ENCODE results near the gene EVI2B. TPM values are rescaled to one million over a fixed set of nuclear protein-coding genes. Genes with fewer than 3 reads are reported as not detected.

Gene EVI2B
- total RNA-seq, 2 donors from 2014 or later: 14.4 to 18.5 TPM

- Histone ChIP-seq H3K27ac (no peak overlapping the region), H3K4me3 (no peak overlapping the region), H3K4me1 (ENCODE audit: control insufficient read depth in 1 of 2, low read depth in 2 of 2) (no peaks in the 10 kb centered on the region), H3K27me3 (replicated peaks; ENCODE audit: insufficient read depth) (no peaks in the 10 kb centered on the region), H3K36me3 (peaks cover 7% of the 10 kb centered on the region), H3K9me3 (no peaks in the 10 kb centered on the region)
- TF ChIP-seq CTCF (IDR thresholded peaks at IDR 0.05): no peak
- DNase-seq (ENCODE audit: low spot score) (no peak), ATAC-seq (ENCODE audit: insufficient number of reproducible peaks, low FRiP score, low read depth) (no peak)
These were observed 13.8 kb upstream of the EVI2B start for GRCh38 chr17:31327534-31328159.

- H3K9me3 ChIP-seq: no peaks in the 10 kb centered on the region
- DNase-seq (ENCODE audit: low spot score) (no peak), ATAC-seq (ENCODE audit: insufficient number of reproducible peaks, low FRiP score, low read depth) (no peak)
- TF ChIP-seq CTCF (IDR thresholded peaks at IDR 0.05): no peak
- H3K4me3 ChIP-seq: no peak overlapping the region
- H3K36me3 ChIP-seq: peaks cover 3% of the 10 kb centered on the region
- no peaks in the 10 kb centered on the region for H3K27me3 ChIP-seq (replicated peaks; ENCODE audit: insufficient read depth)
- no peaks in the 10 kb centered on the region for H3K4me1 ChIP-seq (ENCODE audit: control insufficient read depth in 1 of 2, low read depth in 2 of 2)
- H3K27ac ChIP-seq: no peak overlapping the region
These were observed 9.7 kb upstream of the EVI2B start for GRCh38 chr17:31323551-31323950.

GRCh38 chr17:31321966-31322365 lies 8.1 kb upstream of the EVI2B start:
- Histone ChIP-seq H3K27me3 (replicated peaks; ENCODE audit: insufficient read depth) (no peaks in the 10 kb centered on the region), H3K9me3 (no peaks in the 10 kb centered on the region), H3K4me1 (ENCODE audit: control insufficient read depth in 1 of 2, low read depth in 2 of 2) (peaks cover 3 to 6% of the 10 kb centered on the region in 2 donors), H3K4me3 (no peak overlapping the region), H3K36me3 (peaks cover 3% of the 10 kb centered on the region), H3K27ac (no peak overlapping the region)
- no peak for TF ChIP-seq CTCF (IDR thresholded peaks at IDR 0.05)
- no peak for ATAC-seq (ENCODE audit: insufficient number of reproducible peaks, low FRiP score, low read depth)
- no peak for DNase-seq (ENCODE audit: low spot score)

- no peak for TF ChIP-seq CTCF (IDR thresholded peaks at IDR 0.05)
- peak within 1 kb of the TSS; percentile 47 for H3K4me3 ChIP-seq
These were observed 7.6 kb upstream of the EVI2B start, which contains the start of gene EVI2A for GRCh38 chr17:31321481-31321880. Gene EVI2A, minus strand, starts transcription at chr17:31321622. Its CDS starts 2,609 bp downstream, at chr17:31319013.

GRCh38 chr17:31320791-31321190 lies 6.9 kb upstream of the EVI2B start:
- Histone ChIP-seq H3K4me1 (ENCODE audit: control insufficient read depth in 1 of 2, low read depth in 2 of 2) (peaks cover 11% of the 10 kb centered on the region in 2 donors), H3K4me3 (peak overlapping the region; percentile 47), H3K27me3 (replicated peaks; ENCODE audit: insufficient read depth) (no peaks in the 10 kb centered on the region), H3K36me3 (no peaks in the 10 kb centered on the region), H3K27ac (peak overlapping the region in 1 of 2 donors; percentile 23), H3K9me3 (no peaks in the 10 kb centered on the region)
- DNase-seq (ENCODE audit: low spot score): no peak
- TF ChIP-seq CTCF (IDR thresholded peaks at IDR 0.05): no peak
- no peak for ATAC-seq (ENCODE audit: insufficient number of reproducible peaks, low FRiP score, low read depth)

More at GRCh38 chr17:31321481-31321880, 7.6 kb upstream of the EVI2B start, which contains the start of gene EVI2A:
- H3K4me1 ChIP-seq (ENCODE audit: control insufficient read depth in 1 of 2, low read depth in 2 of 2): peaks cover 7 to 9% of the 10 kb centered on the region in 2 donors
- H3K27me3 ChIP-seq (replicated peaks; ENCODE audit: insufficient read depth): no peaks in the 10 kb centered on the region
- H3K36me3 ChIP-seq: peaks cover 3% of the 10 kb centered on the region
- H3K27ac ChIP-seq: peak within 1 kb of the TSS in 1 of 2 donors; percentile 23
- ATAC-seq (ENCODE audit: insufficient number of reproducible peaks, low FRiP score, low read depth): no peak
- no peak for DNase-seq (ENCODE audit: low spot score)
- no peaks in the 10 kb centered on the region for H3K9me3 ChIP-seq
